OCI-LY1 (cell line): ENCODE results near the gene EXT2.

Experiments used
- H2AFZ ChIP-seq: fragments of 200-600 bp; sonication (generic), shearing (Covaris generic); 2 replicates; pipeline ENCODE4 v1.6.0; 2014; ENCODE audit warnings: antibody characterized with exemption, mild to moderate bottlenecking, low read length
- H3F3A ChIP-seq: fragments of 200-600 bp; sonication (generic), shearing (Covaris generic); 2 replicates; pipeline ENCODE4 v1.6.0; 2014; ENCODE audit warnings: mild to moderate bottlenecking, antibody characterized with exemption, low read length, moderate library complexity; ENCODE audit not compliant: insufficient read depth
- H3K27ac ChIP-seq: fragments of 200-600 bp; sonication (generic); 2 replicates; pipeline ENCODE4 v1.5.1; 2014; ENCODE audit warnings: low read length, mixed run types, mild to moderate bottlenecking, low read depth; ENCODE audit not compliant: poor library complexity, severe bottlenecking
- H3K27me3 ChIP-seq: fragments of 200-600 bp; sonication (generic); 2 replicates; pipeline ENCODE4 v1.6.0; 2014; ENCODE audit warnings: antibody characterized with exemption, mild to moderate bottlenecking, low read length, moderate library complexity; ENCODE audit not compliant: insufficient read depth
- H3K36me3 ChIP-seq: fragments of 200-600 bp; sonication (generic); 2 replicates; pipeline ENCODE4 v1.6.1; 2014; ENCODE audit warnings: mild to moderate bottlenecking, antibody characterized with exemption, low read length, moderate library complexity, mixed read lengths; ENCODE audit not compliant: insufficient read depth
- H3K4me1 ChIP-seq: fragments of 200-600 bp; sonication (generic); 2 replicates; pipeline ENCODE4 v1.5.1; 2014; ENCODE audit warnings: mild to moderate bottlenecking, low read length, moderate library complexity; ENCODE audit not compliant: insufficient read depth, severe bottlenecking
- H3K4me2 ChIP-seq: fragments of 200-600 bp; sonication (generic), shearing (Covaris generic); 2 replicates; pipeline ENCODE4 v1.6.1; 2014; ENCODE audit warnings: low read length
- H3K4me3 ChIP-seq: fragments of 200-600 bp; sonication (generic); 2 replicates; pipeline ENCODE4 v1.5.1; 2014; ENCODE audit warnings: low read length, low read depth, mild to moderate bottlenecking, mixed read lengths; ENCODE audit not compliant: poor library complexity, severe bottlenecking
- H3K79me2 ChIP-seq: fragments of 200-600 bp; shearing (Covaris generic); 2 replicates; pipeline ENCODE4 v1.6.1; 2016; ENCODE audit warnings: mixed run types, low read length, mixed read lengths; ENCODE audit not compliant: insufficient read depth
- H3K9ac ChIP-seq: fragments of 200-600 bp; sonication (generic), shearing (Covaris generic); 2 replicates; pipeline ENCODE4 v1.6.1; 2014; ENCODE audit warnings: mild to moderate bottlenecking, low read length, mixed read lengths
- H3K9me2 ChIP-seq: fragments of 200-600 bp; sonication (generic), shearing (Covaris generic); 2 replicates; pipeline ENCODE4 v1.6.1; 2014; ENCODE audit warnings: low read depth, mild to moderate bottlenecking, low read length, mixed read lengths
- H3K9me3 ChIP-seq: fragments of 200-600 bp; shearing (Covaris generic); 2 replicates; pipeline ENCODE4 v1.6.1; 2014; ENCODE audit warnings: low read length, mixed read lengths
- H4K20me1 ChIP-seq: fragments of 200-600 bp; sonication (generic), shearing (Covaris generic); 2 replicates; pipeline ENCODE4 v1.6.0; 2016; ENCODE audit warnings: mild to moderate bottlenecking, low read length; ENCODE audit not compliant: insufficient read depth
- EZH2 ChIP-seq: fragments of 200-600 bp; sonication (generic), shearing (Covaris generic); IDR thresholded peaks from 2 replicates; pipeline ENCODE4 v1.8.0; 2017; ENCODE audit warnings: borderline replicate concordance, mixed run types, mild to moderate bottlenecking, antibody characterized with exemption, low read length, moderate library complexity, mixed read lengths
- TF ChIP-seq, protein P1 (sequence below): fragments of 200-600 bp; sonication (generic), shearing (Covaris generic); IDR thresholded peaks from 2 replicates; pipeline ENCODE4 v1.5.1; 2017; ENCODE audit warnings: mild to moderate bottlenecking, antibody characterized with exemption, low read length, moderate library complexity, mixed read lengths

EXT2 gene

GRCh38 chr11:44280257-44280656 is 184.8 kb downstream of the EXT2 start:
- Histone ChIP-seq H3K79me2 (no peaks in the 10 kb centered on the region), H2AFZ (no peak overlapping the region)

DNA sequence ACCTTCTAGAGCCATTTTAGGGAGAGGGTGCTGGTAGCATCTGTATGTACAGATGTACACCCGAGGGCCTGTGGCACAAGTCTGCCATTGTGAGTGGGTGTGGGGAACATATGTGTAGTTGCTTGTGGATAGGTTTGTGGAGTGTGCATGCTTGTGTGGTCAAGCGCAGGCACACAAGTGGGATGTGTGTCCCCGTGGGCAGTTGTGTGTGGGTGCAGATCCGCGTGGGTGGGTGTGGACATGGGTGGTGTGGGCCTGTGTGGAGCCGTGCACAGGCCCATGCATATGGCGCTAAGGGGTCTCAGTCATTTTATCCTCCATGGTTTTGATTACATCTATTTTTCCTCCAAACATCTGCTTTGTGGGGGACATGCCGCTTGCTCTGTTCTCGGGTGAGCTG is 185.7 kb downstream of the EXT2 start:
- H3K36me3 ChIP-seq = no peaks in the 10 kb centered on the region
- no peak overlapping the region for H3K27ac ChIP-seq
- no peaks in the 10 kb centered on the region for H3K4me1 ChIP-seq
- H3K9me3 ChIP-seq = no peaks in the 10 kb centered on the region
- no peak overlapping the region for H2AFZ ChIP-seq
- no peak overlapping the region for H3K4me2 ChIP-seq
- 0 out of 2 replicates have a peak, but pooled peaks cover 5% of the 10 kb centered on the region for H3K27me3 ChIP-seq
- no peaks in the 10 kb centered on the region for H3F3A ChIP-seq
- no peak for TF ChIP-seq EZH2
- TF ChIP-seq, protein P1, sequence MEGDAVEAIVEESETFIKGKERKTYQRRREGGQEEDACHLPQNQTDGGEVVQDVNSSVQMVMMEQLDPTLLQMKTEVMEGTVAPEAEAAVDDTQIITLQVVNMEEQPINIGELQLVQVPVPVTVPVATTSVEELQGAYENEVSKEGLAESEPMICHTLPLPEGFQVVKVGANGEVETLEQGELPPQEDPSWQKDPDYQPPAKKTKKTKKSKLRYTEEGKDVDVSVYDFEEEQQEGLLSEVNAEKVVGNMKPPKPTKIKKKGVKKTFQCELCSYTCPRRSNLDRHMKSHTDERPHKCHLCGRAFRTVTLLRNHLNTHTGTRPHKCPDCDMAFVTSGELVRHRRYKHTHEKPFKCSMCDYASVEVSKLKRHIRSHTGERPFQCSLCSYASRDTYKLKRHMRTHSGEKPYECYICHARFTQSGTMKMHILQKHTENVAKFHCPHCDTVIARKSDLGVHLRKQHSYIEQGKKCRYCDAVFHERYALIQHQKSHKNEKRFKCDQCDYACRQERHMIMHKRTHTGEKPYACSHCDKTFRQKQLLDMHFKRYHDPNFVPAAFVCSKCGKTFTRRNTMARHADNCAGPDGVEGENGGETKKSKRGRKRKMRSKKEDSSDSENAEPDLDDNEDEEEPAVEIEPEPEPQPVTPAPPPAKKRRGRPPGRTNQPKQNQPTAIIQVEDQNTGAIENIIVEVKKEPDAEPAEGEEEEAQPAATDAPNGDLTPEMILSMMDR = no peak
- H3K4me3 ChIP-seq = no peak overlapping the region
- H4K20me1 ChIP-seq = no peaks in the 10 kb centered on the region
- H3K9me2 ChIP-seq = no peaks in the 10 kb centered on the region
- H3K9ac ChIP-seq = no peak overlapping the region
- no peaks in the 10 kb centered on the region for H3K79me2 ChIP-seq

More at GRCh38 chr11:44280257-44280656, 184.8 kb downstream of the EXT2 start:
- Histone ChIP-seq H3K9me2 (no peaks in the 10 kb centered on the region), H3K4me2 (no peak overlapping the region), H3K9me3 (no peaks in the 10 kb centered on the region), H3K9ac (no peak overlapping the region), H3F3A (no peaks in the 10 kb centered on the region), H3K27me3 (0 out of 2 replicates have a peak, but pooled peaks cover 5% of the 10 kb centered on the region), H3K4me1 (no peaks in the 10 kb centered on the region), H3K27ac (no peak overlapping the region), H3K36me3 (no peaks in the 10 kb centered on the region), H4K20me1 (no peaks in the 10 kb centered on the region), H3K4me3 (no peak overlapping the region)
- TF ChIP-seq, protein P1 = no peak

- Histone ChIP-seq H3K4me3 (no peak overlapping the region), H2AFZ (no peak overlapping the region), H3K27me3 (0 out of 2 replicates have a peak, but pooled peaks cover 5% of the 10 kb centered on the region), H3K4me1 (no peaks in the 10 kb centered on the region), H3K9me3 (no peaks in the 10 kb centered on the region), H3F3A (no peaks in the 10 kb centered on the region), H3K9ac (no peak overlapping the region), H3K27ac (no peak overlapping the region), H3K36me3 (no peaks in the 10 kb centered on the region), H3K79me2 (no peaks in the 10 kb centered on the region), H3K9me2 (no peaks in the 10 kb centered on the region), H4K20me1 (no peaks in the 10 kb centered on the region), H3K4me2 (no peak overlapping the region)
- TF ChIP-seq, protein P1 = no peak
- TF ChIP-seq EZH2 = no peak
Observed at GRCh38 chr11:44282620-44283019, 187.1 kb downstream of the EXT2 start.
